Trophoblast cell (in vitro differentiated cells and primary cell): ENCODE measurements around the gene CCDC181.

ENCODE experiments used
- DNase-seq, 2 donors: peaks; one replicate each; pipeline ENCODE4 v3.0.0-alpha.2; 2016
- H2AFZ ChIP-seq: 2 replicates; pipeline ENCODE4 v1.6.1; 2013; ENCODE audit warnings: low read length, moderate library complexity, mild to moderate bottlenecking; ENCODE audit not compliant: insufficient read depth, poor library complexity
- H2AK5ac ChIP-seq: 2 replicates; pipeline ENCODE4 v1.6.1; 2013; ENCODE audit warnings: mild to moderate bottlenecking, low read length
- H2BK120ac ChIP-seq: 2 replicates; pipeline ENCODE4 v1.6.1; 2013; ENCODE audit warnings: low read length, mild to moderate bottlenecking, moderate library complexity; ENCODE audit not compliant: insufficient read depth, poor library complexity
- H2BK12ac ChIP-seq: 2 replicates; pipeline ENCODE4 v1.6.1; 2013; ENCODE audit warnings: mild to moderate bottlenecking, low read length, moderate library complexity
- H2BK5ac ChIP-seq: 2 replicates; pipeline ENCODE4 v1.6.1; 2013; ENCODE audit warnings: low read length, low read depth, moderate library complexity, mild to moderate bottlenecking; ENCODE audit not compliant: poor library complexity
- H3K14ac ChIP-seq: 2 replicates; pipeline ENCODE4 v1.6.1; 2013; ENCODE audit warnings: mild to moderate bottlenecking, low read length
- H3K18ac ChIP-seq: 2 replicates; pipeline ENCODE4 v1.6.1; 2013; ENCODE audit warnings: mild to moderate bottlenecking, low read length
- H3K23ac ChIP-seq: 2 replicates; pipeline ENCODE4 v1.6.1; 2013; ENCODE audit warnings: low read length
- H3K27ac ChIP-seq: 2 replicates; pipeline ENCODE4 v1.5.1; 2013; ENCODE audit warnings: low read depth, mild to moderate bottlenecking, inconsistent platforms, low read length, moderate library complexity
- H3K27me3 ChIP-seq: 2 replicates; pipeline ENCODE4 v1.6.1; 2013; ENCODE audit warnings: inconsistent platforms, mild to moderate bottlenecking, low read length, moderate library complexity; ENCODE audit not compliant: insufficient read depth
- H3K36me3 ChIP-seq, 2 experiments: 1 replicate in 1 of 2; 2 replicates in 1 of 2; pipeline ENCODE4 v1.6.1; 2013; ENCODE audit warnings: low read length in 2 of 2, mild to moderate bottlenecking in 2 of 2, moderate library complexity in 1 of 2; ENCODE audit not compliant: insufficient read depth in 2 of 2, control insufficient read depth in 1 of 2
- H3K4ac ChIP-seq: 2 replicates; pipeline ENCODE4 v1.6.1; 2013; ENCODE audit warnings: low read depth, mild to moderate bottlenecking, low read length, moderate library complexity
- H3K4me1 ChIP-seq, 2 experiments: 1 replicate in 1 of 2; 2 replicates in 1 of 2; pipeline ENCODE4 v1.6.1; 2013; ENCODE audit warnings: low read length in 2 of 2, mild to moderate bottlenecking in 2 of 2, moderate library complexity in 1 of 2; ENCODE audit not compliant: insufficient read depth in 2 of 2, control insufficient read depth in 1 of 2
- H3K4me2 ChIP-seq: 2 replicates; pipeline ENCODE4 v1.6.1; 2013; ENCODE audit warnings: inconsistent platforms, mild to moderate bottlenecking, low read length, moderate library complexity
- H3K4me3 ChIP-seq: 2 replicates; pipeline ENCODE4 v1.5.1; 2013; ENCODE audit warnings: mild to moderate bottlenecking, low read depth, low read length, inconsistent platforms
- H3K79me1 ChIP-seq: one replicate; pipeline ENCODE4 v1.6.1; 2013; ENCODE audit warnings: low read length
- H3K79me2 ChIP-seq: 2 replicates; pipeline ENCODE4 v1.6.1; 2013; ENCODE audit warnings: low read length, mild to moderate bottlenecking; ENCODE audit not compliant: control insufficient read depth, insufficient read depth, poor library complexity
- H3K9ac ChIP-seq: 2 replicates; pipeline ENCODE4 v1.6.1; 2013; ENCODE audit warnings: mild to moderate bottlenecking, low read length
- H3K9me3 ChIP-seq: 2 replicates; pipeline ENCODE4 v1.6.1; 2013; ENCODE audit warnings: low read depth, mild to moderate bottlenecking, control low read depth, inconsistent platforms, low read length; ENCODE audit not compliant: insufficient read depth
- H4K12ac ChIP-seq: 2 replicates; pipeline ENCODE4 v1.6.1; 2013; ENCODE audit warnings: low read depth, mild to moderate bottlenecking, low read length, moderate library complexity
- H4K8ac ChIP-seq: 2 replicates; pipeline ENCODE4 v1.6.1; 2013; ENCODE audit warnings: low read depth, mild to moderate bottlenecking, low read length, moderate library complexity
- H4K91ac ChIP-seq: one replicate; pipeline ENCODE4 v1.6.1; 2013; ENCODE audit warnings: low read depth, mild to moderate bottlenecking, low read length, moderate library complexity
- WGBS: extraction: QIAGEN DNeasy Blood & Tissue Kit; methylation state at CpG from one replicate; pipeline ENCODE4 v1.1.7; 2013; ENCODE audit warnings: missing lambda C conversion rate; ENCODE audit not compliant: insufficient read length, insufficient coverage; ENCODE audit errors: extremely low coverage; 5-methylcytosine and 5-hydroxymethylcytosine counted together

CCDC181 gene

DNA sequence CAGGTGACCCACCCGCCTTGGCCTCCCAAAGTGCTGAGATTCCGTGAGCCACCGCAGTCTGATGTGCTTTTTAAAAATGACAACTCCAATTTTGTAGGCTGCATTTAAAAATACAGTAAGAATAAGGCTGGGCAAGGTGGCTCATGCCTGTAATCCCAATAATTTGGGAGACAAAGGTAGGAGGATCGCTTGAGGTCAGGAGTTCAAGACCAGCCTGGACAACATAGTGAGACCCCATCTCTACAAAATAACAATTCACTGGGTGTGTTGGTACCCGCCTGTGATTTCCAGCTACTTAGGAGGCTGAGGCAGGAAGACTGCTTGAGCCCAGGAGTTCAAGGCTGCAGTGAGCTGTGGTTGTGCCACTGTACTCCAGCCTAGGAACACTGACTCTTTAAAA lies 35.1 kb upstream of the CCDC181 start:
- WGBS: no CpG with 5 or more reads among the region's 5 CpGs
- H3K4me3 ChIP-seq: no peak overlapping the region
- H4K8ac ChIP-seq: no peak overlapping the region

DNA sequence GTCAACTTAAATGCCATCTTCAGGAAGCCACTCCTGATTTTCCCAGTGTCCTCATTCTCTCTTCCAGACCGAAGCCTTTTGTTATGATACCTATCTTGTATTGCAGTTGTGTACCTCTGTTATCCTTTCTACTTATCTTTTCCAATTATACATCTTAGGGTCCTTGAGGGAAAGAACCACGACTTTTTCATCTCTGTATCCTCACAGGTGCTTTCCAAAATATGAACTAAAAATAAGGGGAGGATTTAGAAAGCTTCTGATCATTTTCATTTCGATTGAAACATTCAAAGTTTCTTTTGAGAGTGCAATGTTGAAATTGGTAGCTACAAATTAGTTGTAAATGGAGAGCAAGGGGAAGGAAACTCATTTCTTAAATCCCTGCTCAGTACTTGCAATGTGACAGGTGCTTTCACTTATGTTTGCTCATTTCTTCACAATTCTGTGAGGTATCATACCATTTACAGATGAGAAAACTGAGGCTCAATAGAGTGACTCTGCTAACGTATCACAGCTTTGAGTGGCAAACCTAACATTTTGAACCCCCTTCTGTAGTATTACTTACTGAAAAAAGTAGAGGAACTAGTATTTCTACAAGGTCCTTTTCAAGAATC lies 34.2 kb upstream of the CCDC181 start:
- H3K4me3 ChIP-seq: no peak overlapping the region
- WGBS: no CpG with 5 or more reads among the region's 4 CpGs
- peaks cover 2% of the 10 kb centered on the region for H3K9me3 ChIP-seq
- no peak overlapping the region for H2AFZ ChIP-seq
- H4K12ac ChIP-seq: no peak overlapping the region
- H3K79me1 ChIP-seq: no peaks in the 10 kb centered on the region
- no peak overlapping the region for H2BK12ac ChIP-seq
- H3K9ac ChIP-seq: no peak overlapping the region
- peaks cover 2 to 4% of the 10 kb centered on the region in 2 experiments for H3K36me3 ChIP-seq
- no peaks in the 10 kb centered on the region for H3K79me2 ChIP-seq
- no peak for DNase-seq
- H3K4me1 ChIP-seq: no peaks in the 10 kb centered on the region
- no peaks in the 10 kb centered on the region for H3K27me3 ChIP-seq
- no peak overlapping the region for H4K91ac ChIP-seq
- no peak overlapping the region for H3K4me2 ChIP-seq
- no peak overlapping the region for H3K27ac ChIP-seq
- no peak overlapping the region for H3K18ac ChIP-seq
- H3K14ac ChIP-seq: no peak overlapping the region
- H3K23ac ChIP-seq: no peak overlapping the region
- H4K8ac ChIP-seq: no peak overlapping the region
- H2BK120ac ChIP-seq: no peak overlapping the region
- H3K4ac ChIP-seq: no peak overlapping the region
- H2BK5ac ChIP-seq: no peak overlapping the region
- H2AK5ac ChIP-seq: no peak overlapping the region

More for the DNA sequence above, 35.1 kb upstream of the CCDC181 start:
- H4K91ac ChIP-seq: no peak overlapping the region
- no peak overlapping the region for H4K12ac ChIP-seq
- H3K18ac ChIP-seq: no peak overlapping the region
- no peak overlapping the region for H2BK120ac ChIP-seq
- H2AFZ ChIP-seq: no peak overlapping the region
- no peak overlapping the region for H2BK5ac ChIP-seq
- no peak overlapping the region for H2AK5ac ChIP-seq
- no peak overlapping the region for H3K14ac ChIP-seq
- H3K4ac ChIP-seq: no peak overlapping the region
- H3K79me1 ChIP-seq: no peaks in the 10 kb centered on the region
- H3K9ac ChIP-seq: no peak overlapping the region
- DNase-seq: no peak
- H3K4me2 ChIP-seq: no peak overlapping the region
- H3K36me3 ChIP-seq: peaks cover 2 to 4% of the 10 kb centered on the region in 2 experiments
- H3K27ac ChIP-seq: no peak overlapping the region
- H3K27me3 ChIP-seq: no peaks in the 10 kb centered on the region
- peaks cover 2% of the 10 kb centered on the region for H3K9me3 ChIP-seq
- no peak overlapping the region for H3K23ac ChIP-seq
- no peaks in the 10 kb centered on the region for H3K4me1 ChIP-seq
- no peaks in the 10 kb centered on the region for H3K79me2 ChIP-seq
- no peak overlapping the region for H2BK12ac ChIP-seq

GRCh38 chr1:169460191-169460833 lies 33.0 kb upstream of the CCDC181 start:
- Histone ChIP-seq H2BK120ac (no peak overlapping the region), H4K91ac (no peak overlapping the region), H4K8ac (no peak overlapping the region), H4K12ac (no peak overlapping the region), H3K4ac (no peak overlapping the region), H2BK5ac (no peak overlapping the region), H3K4me3 (peak overlapping the region; percentile 39), H3K18ac (no peak overlapping the region), H3K14ac (no peak overlapping the region), H3K27ac (no peak overlapping the region), H2AK5ac (no peak overlapping the region), H3K27me3 (no peaks in the 10 kb centered on the region), H3K23ac (no peak overlapping the region), H3K79me2 (no peaks in the 10 kb centered on the region), H3K79me1 (no peaks in the 10 kb centered on the region), H3K4me2 (peak overlapping the region; percentile 47), H3K4me1 (no peaks in the 10 kb centered on the region), H2BK12ac (no peak overlapping the region), H3K9ac (no peak overlapping the region), H3K36me3 (peaks cover 0 to 1% of the 10 kb centered on the region in 2 experiments), H2AFZ (no peak overlapping the region), H3K9me3 (peaks cover 2% of the 10 kb centered on the region)
- DNase-seq: no peak
- no CpG with 5 or more reads among the region's 35 CpGs for WGBS

DNA sequence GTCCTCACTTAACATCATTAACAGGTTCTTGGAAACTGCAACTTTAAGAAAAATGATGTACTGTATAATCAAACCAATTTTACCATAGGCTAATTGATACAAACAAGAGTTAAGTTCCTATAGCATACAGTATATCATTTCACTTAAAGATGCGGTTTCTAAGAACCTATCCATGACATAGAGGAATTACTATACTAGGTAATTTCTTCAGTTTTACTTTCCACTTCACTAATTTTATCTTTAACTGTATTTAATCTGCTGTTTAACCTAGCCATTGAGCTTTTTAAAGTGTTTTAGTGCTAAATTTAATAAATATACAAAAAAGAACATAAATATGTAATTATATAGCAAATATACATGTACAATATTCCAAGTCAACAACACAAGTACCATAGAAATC lies 30.2 kb upstream of the CCDC181 start:
- H2AK5ac ChIP-seq: no peak overlapping the region
- no peak overlapping the region for H3K23ac ChIP-seq
- no peak overlapping the region for H4K12ac ChIP-seq
- no peak overlapping the region for H3K9ac ChIP-seq
- H3K4ac ChIP-seq: no peak overlapping the region
- H2AFZ ChIP-seq: no peak overlapping the region
- no peak overlapping the region for H2BK5ac ChIP-seq
- H3K79me1 ChIP-seq: no peaks in the 10 kb centered on the region
- no peaks in the 10 kb centered on the region for H3K36me3 ChIP-seq
- H3K9me3 ChIP-seq: peaks cover 2% of the 10 kb centered on the region
- no peak overlapping the region for H4K8ac ChIP-seq
- no CpG with 5 or more reads among the region's 1 CpG for WGBS
- H3K27me3 ChIP-seq: no peaks in the 10 kb centered on the region
- no peak overlapping the region for H2BK12ac ChIP-seq
- H3K4me1 ChIP-seq: no peaks in the 10 kb centered on the region
- H3K14ac ChIP-seq: no peak overlapping the region
- no peak overlapping the region for H3K18ac ChIP-seq
- H3K4me2 ChIP-seq: no peak overlapping the region
- H3K79me2 ChIP-seq: no peaks in the 10 kb centered on the region
- H2BK120ac ChIP-seq: no peak overlapping the region
- H3K4me3 ChIP-seq: no peak overlapping the region
- no peak overlapping the region for H4K91ac ChIP-seq
- DNase-seq: no peak
- H3K27ac ChIP-seq: no peak overlapping the region
